GM12878 (cell line): Measurements from ENCODE around the gene PLA2G4E. TPM values are rescaled to one million over a fixed set of nuclear protein-coding genes. Genes with fewer than 3 reads are reported as not detected.

ENCODE experiments used
- ATAC-seq: fragments of 200-7000 bp; cut with Tn5 transposase; 3 replicates; pipeline ENCODE4 v1.9.1; 2020; ENCODE audit warnings: mild to moderate bottlenecking, moderate library complexity
- BruUV-seq: library from RNA; stranded (reverse); fragments of 400-500 nt; replicated peaks from 2 replicates; lab custom pipeline; 2021; lab: Mats Ljungman, UMichigan
- CTCF ChIA-PET: fragments of 300-600 bp; sonication (Branson Sonifier 250); formaldehyde crosslinking; extraction: SDS; loops from one replicate; lab custom pipeline; 2021; ENCODE audit warnings: inconsistent platforms; lab: Yijun Ruan, JAX
- POLR2A ChIA-PET: fragments of 350-600 bp; formaldehyde crosslinking; extraction: SDS; loops from one replicate; lab custom pipeline; 2021; ENCODE audit warnings: inconsistent platforms; lab: Charles Lee
- RAD21 ChIA-PET: fragments of 300-600 bp; sonication (Branson Sonifier 250); formaldehyde crosslinking; loops from one replicate; lab custom pipeline; 2023; ENCODE audit warnings: antibody characterized with exemption; ENCODE audit not compliant: unreplicated experiment; lab: Charles Lee
- SMC1A ChIA-PET: fragments of 300-600 bp; sonication (Branson Sonifier 250); formaldehyde crosslinking; loops from one replicate; lab custom pipeline; 2023; ENCODE audit not compliant: unreplicated experiment, uncharacterized antibody; lab: Charles Lee
- DNase-seq: peaks from one replicate; pipeline ENCODE4 v3.0.0-alpha.2; 2011; ENCODE audit warnings: low read depth, low spot score
- FAIRE-seq: peaks from 3 replicates; lab custom pipeline; 2011; peaks lifted over from hg19 to GRCh38; lab: Jason Lieb, UNC
- H2AFZ ChIP-seq: 2 replicates; pipeline ENCODE4 v1.6.0; 2011; ENCODE audit warnings: low read depth, low read length, control low read depth; ENCODE audit not compliant: control insufficient read depth
- H3K27ac ChIP-seq: 2 replicates; pipeline ENCODE4 v1.5.1; 2011; ENCODE audit warnings: control low read depth; ENCODE audit not compliant: control insufficient read depth, insufficient read depth
- H3K27me3 ChIP-seq, 2 experiments: replicated peaks in 1 of 2; 2 replicates each; pipeline versions ENCODE4 v1.6.0 to v1.6.1; 2011; ENCODE audit warnings: low read length in 1 of 2; ENCODE audit not compliant: control insufficient read depth in 2 of 2, insufficient read depth in 2 of 2
- H3K36me3 ChIP-seq, 2 experiments: 2 replicates each; pipeline ENCODE4 v1.5.1; 2011; ENCODE audit warnings: low read length in 1 of 2; ENCODE audit not compliant: control insufficient read depth in 2 of 2, insufficient read depth in 2 of 2
- H3K4me1 ChIP-seq: 2 replicates; pipeline ENCODE4 v1.6.1; 2011; ENCODE audit warnings: mild to moderate bottlenecking, low read length, moderate library complexity, mixed read lengths; ENCODE audit not compliant: control insufficient read depth, insufficient read depth
- H3K4me2 ChIP-seq: 2 replicates; pipeline ENCODE4 v1.6.0; 2011; ENCODE audit warnings: control low read depth; ENCODE audit not compliant: control insufficient read depth, insufficient read depth
- H3K4me3 ChIP-seq: fragments of 200-600 bp; sonication (generic); 2 replicates; pipeline ENCODE4 v1.5.1; 2016
- H3K79me2 ChIP-seq: 2 replicates; pipeline ENCODE4 v1.6.0; 2011; ENCODE audit warnings: low read length; ENCODE audit not compliant: control insufficient read depth, insufficient read depth
- H3K9ac ChIP-seq: 2 replicates; pipeline ENCODE4 v1.8.0; 2011; ENCODE audit warnings: low read length, control low read depth, mixed read lengths; ENCODE audit not compliant: control insufficient read depth, insufficient read depth
- H3K9me3 ChIP-seq: replicated peaks from 3 replicates; pipeline ENCODE4 v1.5.1; 2011; ENCODE audit warnings: mild to moderate bottlenecking, low read length; ENCODE audit not compliant: control insufficient read depth, insufficient read depth
- H4K20me1 ChIP-seq: 2 replicates; pipeline ENCODE4 v1.6.0; 2011; ENCODE audit not compliant: control insufficient read depth, insufficient read depth
- CHD4 ChIP-seq: fragments of 200-600 bp; sonication (generic); IDR thresholded peaks from 2 replicates; pipeline ENCODE4 v1.6.1; 2016; ENCODE audit warnings: mild to moderate bottlenecking
- CREB1 ChIP-seq: IDR thresholded peaks from 2 replicates; pipeline ENCODE4 v1.6.1; 2012; ENCODE audit warnings: low read depth, mild to moderate bottlenecking, inconsistent platforms
- EP300 ChIP-seq, 2 experiments: fragments of 150-350 bp in 1 of 2; IDR thresholded peaks; 2 replicates each; pipeline ENCODE4 v1.6.1; 2011 to 2012; ENCODE audit warnings: low read depth in 2 of 2, low read length in 2 of 2, borderline replicate concordance in 1 of 2, improper control_type of control experiment in 1 of 2, inconsistent platforms in 1 of 2; ENCODE audit not compliant: control insufficient read depth in 1 of 2
- FOS ChIP-seq: IDR thresholded peaks from 3 replicates; pipeline ENCODE4 v1.6.1; 2011; ENCODE audit warnings: borderline replicate concordance; ENCODE audit not compliant: insufficient read length; ENCODE audit errors: extremely low read depth
- FOXM1 ChIP-seq: IDR thresholded peaks from 2 replicates; pipeline ENCODE4 v1.6.1; 2012; ENCODE audit warnings: low read depth, mild to moderate bottlenecking, inconsistent platforms, low read length, moderate library complexity
- GABPA ChIP-seq: IDR thresholded peaks from 2 replicates; pipeline ENCODE4 v1.6.1; 2014; ENCODE audit warnings: antibody characterized with exemption, low read depth, mild to moderate bottlenecking, inconsistent platforms
- KAT2A ChIP-seq: conservative IDR thresholded peaks from 2 replicates; pipeline ENCODE4 v1.6.1; 2011; ENCODE audit warnings: low read depth, low read length; ENCODE audit not compliant: control insufficient read depth
- MXI1 ChIP-seq: fragments of 150-350 bp; IDR thresholded peaks from 2 replicates; pipeline ENCODE4 v1.6.1; 2011; ENCODE audit warnings: low read depth, mild to moderate bottlenecking, inconsistent platforms, low read length, improper control_type of control experiment
- NFYB ChIP-seq: IDR thresholded peaks from 2 replicates; pipeline ENCODE4 v1.6.1; 2011; ENCODE audit warnings: low read depth, mild to moderate bottlenecking, low read length, improper control_type of control experiment, moderate library complexity; ENCODE audit not compliant: insufficient read depth
- NR2F1 ChIP-seq: fragments of 450-650 bp; conservative IDR thresholded peaks from 2 replicates; pipeline ENCODE4 v1.6.1; 2017; ENCODE audit warnings: mild to moderate bottlenecking
- PAX5 ChIP-seq: IDR thresholded peaks from 2 replicates; pipeline ENCODE4 v1.6.1; 2011; ENCODE audit warnings: low read depth, low read length, borderline replicate concordance
- RAD51 ChIP-seq: fragments of 450-650 bp; IDR thresholded peaks from 2 replicates; pipeline ENCODE4 v1.6.1; 2016; ENCODE audit warnings: moderate library complexity, mild to moderate bottlenecking, inconsistent platforms
- SMAD5 ChIP-seq: IDR thresholded peaks from 2 replicates; pipeline ENCODE4 v1.6.1; 2016; ENCODE audit warnings: antibody characterized with exemption, low read depth
- SRF ChIP-seq, 2 experiments: IDR thresholded peaks; 2 replicates each; pipeline ENCODE4 v1.6.1; 2011; ENCODE audit warnings: low read depth in 2 of 2, low read length in 2 of 2, mild to moderate bottlenecking in 1 of 2, moderate library complexity in 1 of 2
- TBL1XR1 ChIP-seq: IDR thresholded peaks from 2 replicates; pipeline ENCODE4 v1.6.1; 2012; ENCODE audit warnings: low read depth, low read length, improper control_type of control experiment
- YY1 ChIP-seq: IDR thresholded peaks from 2 replicates; pipeline ENCODE4 v1.6.1; 2011; ENCODE audit warnings: low read depth, mild to moderate bottlenecking, low read length
- ZZZ3 ChIP-seq: IDR thresholded peaks from 2 replicates; pipeline ENCODE4 v1.6.1; 2011; ENCODE audit warnings: low read depth; ENCODE audit not compliant: control insufficient read depth, insufficient read length
- WGBS: methylation state at CpG from one replicate; pipeline ENCODE4 v1.1.6; 2016; ENCODE audit warnings: low lambda C conversion rate; ENCODE audit not compliant: insufficient replicate concordance, insufficient coverage; ENCODE audit errors: missing lambda C conversion rate; 5-methylcytosine and 5-hydroxymethylcytosine counted together
- in situ Hi-C: fragments of 300-500 bp; cut with MboI; formaldehyde crosslinking; loops from 9 replicates; pipeline ENCODE4 v1.14.3; 2018; ENCODE audit warnings: mixed read lengths
- intact Hi-C: fragments of 100-400 bp; cut with micrococcal nuclease; formaldehyde crosslinking; loops from one replicate; pipeline ENCODE4 v1.14.2; 2022; ENCODE audit not compliant: unreplicated experiment
- polyA plus RNA-seq, 11 experiments: library from polyadenylated mRNA; depleted of rRNA in 4 of 11; unstranded in 6 of 11; stranded (reverse) in 5 of 11; fragments of >200 nt; fragmentation: Nextera tagmentation in 4 of 11; fragmentation: Illumina TruSeq in 1 of 11; extraction: Ambion mirVana in 4 of 11; extraction: Trizol in 1 of 11; gene quantifications; 1 replicate in 1 of 11; 2 replicates in 10 of 11; pipeline versions ENCODE4 v1.2.1 to v1.2.3, GENCODE V29; 2011 to 2016; ENCODE audit warnings: inconsistent platforms in 2 of 11, missing spikeins in 2 of 11, low read depth in 1 of 11
- total RNA-seq, 4 experiments: library from RNA; depleted of rRNA in 3 of 4; stranded (reverse); fragments of >200 nt in 3 of 4; fragmentation: Illumina TruSeq in 1 of 4; extraction: Trizol in 1 of 4; gene quantifications; 2 replicates each; pipeline versions ENCODE4 v1.2.1 to v1.2.3, GENCODE V29; 2013 to 2021
- TF ChIP-seq, protein P1 (sequence below): fragments of 450-650 bp; IDR thresholded peaks from 2 replicates; pipeline ENCODE4 v1.6.1; 2014; ENCODE audit warnings: mild to moderate bottlenecking
- TF ChIP-seq, protein P2 (sequence below): fragments of 450-650 bp; IDR thresholded peaks from 2 replicates; pipeline ENCODE4 v1.6.1; 2017; ENCODE audit warnings: mild to moderate bottlenecking
- TF ChIP-seq, protein P3 (sequence below): fragments of 450-650 bp; IDR thresholded peaks from 2 replicates; pipeline ENCODE4 v1.6.1; 2018; ENCODE audit warnings: mild to moderate bottlenecking, low read depth, moderate library complexity; ENCODE audit not compliant: partially characterized antibody

Gene PLA2G4E
- total and polyA plus RNA-seq, 10 of the 15 experiments (the other 5 are each of a cell fraction or from before 2014, with no cell fraction given): 0.05 to 0.32 (median 0.06) TPM; not detected in 5

DNA sequence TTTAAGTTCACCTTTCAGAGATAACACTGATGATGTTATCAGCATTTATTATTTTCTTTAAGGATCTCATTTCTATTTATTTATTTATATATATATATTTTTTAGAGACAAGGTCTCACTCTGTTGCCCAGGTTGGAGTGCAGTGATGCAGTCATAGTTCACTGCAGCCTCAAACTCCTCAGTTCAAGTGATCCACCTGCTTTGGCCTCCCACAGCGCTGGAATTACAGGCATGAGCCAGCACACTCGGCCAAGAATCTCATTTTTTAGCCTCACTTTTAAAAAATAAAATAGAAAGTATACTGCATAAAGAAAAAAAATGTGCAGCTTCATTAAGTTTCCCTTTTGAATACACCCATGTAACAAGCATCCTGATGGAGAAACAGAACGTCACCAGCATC is 37.9 kb upstream of the PLA2G4E start:
- H3K4me1 ChIP-seq: peaks cover 7% of the 10 kb centered on the region; the same call in 1 of the 2 replicates
- H3K9ac ChIP-seq: no peak overlapping the region
- ChIA-PET CTCF (interaction anchor here (1.6 to 5.4 kb wide), 5 partner anchors 56 to 73 kb away, joined by 4 to 42 read pairs (median 5); no protein-coding TSS in a partner anchor), POLR2A (no interaction called here), RAD21 (interaction anchor here (1.2 to 1.5 kb wide), 2 partner anchors 63 to 69 kb away, joined by 4 to 6 read pairs; no protein-coding TSS in a partner anchor), SMC1A (interaction anchor here (1.5 to 3.5 kb wide), 2 partner anchors 69 to 73 kb away, joined by 3 to 18 read pairs; no protein-coding TSS in a partner anchor)
- WGBS: 12% methylated on average over 3 of the region's 3 CpGs
- no peak overlapping the region for H3K4me2 ChIP-seq
- intact Hi-C loops: loop anchor here (1.0 kb wide), 1 partner anchor 69 kb away; no protein-coding TSS in a partner anchor
- H3K9me3 ChIP-seq: no peaks in the 10 kb centered on the region
- H3K27me3 ChIP-seq: peaks cover 0 to 4% of the 10 kb centered on the region in 2 experiments; a peak in 2 of 4 replicates
- H2AFZ ChIP-seq: no peak overlapping the region
- H3K36me3 ChIP-seq: no peaks in the 10 kb centered on the region
- H3K27ac ChIP-seq: no peak overlapping the region
- H4K20me1 ChIP-seq: no peaks in the 10 kb centered on the region; the same call in 1 of the 2 replicates
- ATAC-seq: no peak
- BruUV-seq: no TSS peak
- no peak for DNase-seq
- FAIRE-seq: no peak
- no peaks in the 10 kb centered on the region for H3K79me2 ChIP-seq
- TF ChIP-seq, protein P1, sequence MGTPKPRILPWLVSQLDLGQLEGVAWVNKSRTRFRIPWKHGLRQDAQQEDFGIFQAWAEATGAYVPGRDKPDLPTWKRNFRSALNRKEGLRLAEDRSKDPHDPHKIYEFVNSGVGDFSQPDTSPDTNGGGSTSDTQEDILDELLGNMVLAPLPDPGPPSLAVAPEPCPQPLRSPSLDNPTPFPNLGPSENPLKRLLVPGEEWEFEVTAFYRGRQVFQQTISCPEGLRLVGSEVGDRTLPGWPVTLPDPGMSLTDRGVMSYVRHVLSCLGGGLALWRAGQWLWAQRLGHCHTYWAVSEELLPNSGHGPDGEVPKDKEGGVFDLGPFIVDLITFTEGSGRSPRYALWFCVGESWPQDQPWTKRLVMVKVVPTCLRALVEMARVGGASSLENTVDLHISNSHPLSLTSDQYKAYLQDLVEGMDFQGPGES: no peak
- no peak for TF ChIP-seq FOS
- no peak for TF ChIP-seq KAT2A
- no peak for TF ChIP-seq FOXM1
- no peak for TF ChIP-seq SRF (IDR thresholded peaks at IDR 0.05; ENCODE audit: low read depth in 2 of 2, low read length in 2 of 2)
- no peak for TF ChIP-seq CHD4
- TF ChIP-seq NR2F1: no peak
- TF ChIP-seq CREB1: no peak
- no peak for TF ChIP-seq MXI1
- TF ChIP-seq GABPA: no peak
- TF ChIP-seq, protein P2, sequence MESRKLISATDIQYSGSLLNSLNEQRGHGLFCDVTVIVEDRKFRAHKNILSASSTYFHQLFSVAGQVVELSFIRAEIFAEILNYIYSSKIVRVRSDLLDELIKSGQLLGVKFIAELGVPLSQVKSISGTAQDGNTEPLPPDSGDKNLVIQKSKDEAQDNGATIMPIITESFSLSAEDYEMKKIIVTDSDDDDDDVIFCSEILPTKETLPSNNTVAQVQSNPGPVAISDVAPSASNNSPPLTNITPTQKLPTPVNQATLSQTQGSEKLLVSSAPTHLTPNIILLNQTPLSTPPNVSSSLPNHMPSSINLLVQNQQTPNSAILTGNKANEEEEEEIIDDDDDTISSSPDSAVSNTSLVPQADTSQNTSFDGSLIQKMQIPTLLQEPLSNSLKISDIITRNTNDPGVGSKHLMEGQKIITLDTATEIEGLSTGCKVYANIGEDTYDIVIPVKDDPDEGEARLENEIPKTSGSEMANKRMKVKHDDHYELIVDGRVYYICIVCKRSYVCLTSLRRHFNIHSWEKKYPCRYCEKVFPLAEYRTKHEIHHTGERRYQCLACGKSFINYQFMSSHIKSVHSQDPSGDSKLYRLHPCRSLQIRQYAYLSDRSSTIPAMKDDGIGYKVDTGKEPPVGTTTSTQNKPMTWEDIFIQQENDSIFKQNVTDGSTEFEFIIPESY: no peak
- no peak for TF ChIP-seq YY1
- no peak for TF ChIP-seq ZZZ3
- no peak for TF ChIP-seq NFYB
- no peak for TF ChIP-seq EP300 (IDR thresholded peaks at IDR 0.05; ENCODE audit: borderline replicate concordance in 1 of 2, control insufficient read depth in 1 of 2, low read depth in 2 of 2, low read length in 2 of 2)
- TF ChIP-seq, protein P3, sequence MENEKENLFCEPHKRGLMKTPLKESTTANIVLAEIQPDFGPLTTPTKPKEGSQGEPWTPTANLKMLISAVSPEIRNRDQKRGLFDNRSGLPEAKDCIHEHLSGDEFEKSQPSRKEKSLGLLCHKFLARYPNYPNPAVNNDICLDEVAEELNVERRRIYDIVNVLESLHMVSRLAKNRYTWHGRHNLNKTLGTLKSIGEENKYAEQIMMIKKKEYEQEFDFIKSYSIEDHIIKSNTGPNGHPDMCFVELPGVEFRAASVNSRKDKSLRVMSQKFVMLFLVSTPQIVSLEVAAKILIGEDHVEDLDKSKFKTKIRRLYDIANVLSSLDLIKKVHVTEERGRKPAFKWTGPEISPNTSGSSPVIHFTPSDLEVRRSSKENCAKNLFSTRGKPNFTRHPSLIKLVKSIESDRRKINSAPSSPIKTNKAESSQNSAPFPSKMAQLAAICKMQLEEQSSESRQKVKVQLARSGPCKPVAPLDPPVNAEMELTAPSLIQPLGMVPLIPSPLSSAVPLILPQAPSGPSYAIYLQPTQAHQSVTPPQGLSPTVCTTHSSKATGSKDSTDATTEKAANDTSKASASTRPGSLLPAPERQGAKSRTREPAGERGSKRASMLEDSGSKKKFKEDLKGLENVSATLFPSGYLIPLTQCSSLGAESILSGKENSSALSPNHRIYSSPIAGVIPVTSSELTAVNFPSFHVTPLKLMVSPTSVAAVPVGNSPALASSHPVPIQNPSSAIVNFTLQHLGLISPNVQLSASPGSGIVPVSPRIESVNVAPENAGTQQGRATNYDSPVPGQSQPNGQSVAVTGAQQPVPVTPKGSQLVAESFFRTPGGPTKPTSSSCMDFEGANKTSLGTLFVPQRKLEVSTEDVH: no peak
- TF ChIP-seq TBL1XR1: no peak
- no peak for TF ChIP-seq SMAD5
- TF ChIP-seq RAD51: no peak
- no peak for TF ChIP-seq PAX5
- H3K4me3 ChIP-seq: no peak overlapping the region
- in situ Hi-C loops: no loop called here
